Measurements from ENCODE around the gene PLCXD3. TPM values are rescaled to one million over a fixed set of nuclear protein-coding genes. Genes with fewer than 3 reads are reported as not detected.

Gene PLCXD3
- total RNA-seq, 1 experiment from 2014 or later: not detected

DNA sequence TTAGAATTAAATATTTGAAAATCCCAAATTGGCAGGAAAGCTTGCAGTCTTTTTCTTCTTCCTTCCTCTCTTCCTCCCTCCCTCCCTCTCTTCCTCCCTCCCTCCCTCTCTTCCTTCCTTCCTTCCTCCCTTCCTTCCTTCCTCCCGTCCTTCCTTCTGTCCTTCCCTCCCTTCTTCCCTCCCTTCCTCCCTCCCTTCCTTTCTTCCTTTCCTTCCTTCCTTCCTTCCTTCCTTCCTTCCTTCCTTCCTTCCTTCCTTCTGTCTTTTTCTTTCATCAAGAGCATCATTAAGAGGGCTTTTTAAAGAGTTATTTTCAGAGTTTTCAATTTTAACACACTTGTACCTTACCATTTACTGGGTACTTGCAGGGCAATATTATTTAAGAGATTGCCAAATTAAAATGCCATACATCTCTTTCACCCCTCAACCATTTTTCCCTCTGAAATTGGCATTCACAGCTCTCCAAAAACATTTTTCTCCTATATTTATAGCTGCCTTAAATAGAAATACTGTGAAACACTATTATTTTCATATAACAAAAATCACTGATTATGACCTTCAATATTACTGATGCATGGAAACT lies 197.8 kb downstream of the PLCXD3 start:
- POLR2A ChIA-PET: interaction anchor here (0.8 kb wide), 1 partner anchor 17 kb away, joined by 3 read pairs; no protein-coding TSS in a partner anchor
- TF ChIP-seq, protein P1, sequence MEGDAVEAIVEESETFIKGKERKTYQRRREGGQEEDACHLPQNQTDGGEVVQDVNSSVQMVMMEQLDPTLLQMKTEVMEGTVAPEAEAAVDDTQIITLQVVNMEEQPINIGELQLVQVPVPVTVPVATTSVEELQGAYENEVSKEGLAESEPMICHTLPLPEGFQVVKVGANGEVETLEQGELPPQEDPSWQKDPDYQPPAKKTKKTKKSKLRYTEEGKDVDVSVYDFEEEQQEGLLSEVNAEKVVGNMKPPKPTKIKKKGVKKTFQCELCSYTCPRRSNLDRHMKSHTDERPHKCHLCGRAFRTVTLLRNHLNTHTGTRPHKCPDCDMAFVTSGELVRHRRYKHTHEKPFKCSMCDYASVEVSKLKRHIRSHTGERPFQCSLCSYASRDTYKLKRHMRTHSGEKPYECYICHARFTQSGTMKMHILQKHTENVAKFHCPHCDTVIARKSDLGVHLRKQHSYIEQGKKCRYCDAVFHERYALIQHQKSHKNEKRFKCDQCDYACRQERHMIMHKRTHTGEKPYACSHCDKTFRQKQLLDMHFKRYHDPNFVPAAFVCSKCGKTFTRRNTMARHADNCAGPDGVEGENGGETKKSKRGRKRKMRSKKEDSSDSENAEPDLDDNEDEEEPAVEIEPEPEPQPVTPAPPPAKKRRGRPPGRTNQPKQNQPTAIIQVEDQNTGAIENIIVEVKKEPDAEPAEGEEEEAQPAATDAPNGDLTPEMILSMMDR (IDR thresholded peaks at IDR 0.05; ENCODE audit: unreplicated experiment): no peak
- BruUV-seq (replicated peaks): no TSS peak
- H3K4me1 Mint-ChIP-seq (ENCODE audit: insufficient read depth, unreplicated experiment): no peaks in the 10 kb centered on the region
- DNase-seq (ENCODE audit: unreplicated experiment): no peak
- intact Hi-C loops (cut with micrococcal nuclease): no loop called here
- no peaks in the 10 kb centered on the region for H3K9me3 Mint-ChIP-seq (ENCODE audit: unreplicated experiment)
- CTCF ChIA-PET: interaction anchor here (0.6 to 1.8 kb wide), 4 partner anchors 9 to 624 kb away, joined by 3 to 4 read pairs (median 4); no protein-coding TSS in a partner anchor
- H3K27me3 Mint-ChIP-seq (ENCODE audit: insufficient read depth, unreplicated experiment): peaks cover 7% of the 10 kb centered on the region
- no peak overlapping the region for H3K27ac Mint-ChIP-seq (ENCODE audit: low read depth, unreplicated experiment)
- H3K4me3 Mint-ChIP-seq (ENCODE audit: unreplicated experiment): no peak overlapping the region
- no peaks in the 10 kb centered on the region for H3K36me3 Mint-ChIP-seq (ENCODE audit: insufficient read depth, unreplicated experiment)

DNA sequence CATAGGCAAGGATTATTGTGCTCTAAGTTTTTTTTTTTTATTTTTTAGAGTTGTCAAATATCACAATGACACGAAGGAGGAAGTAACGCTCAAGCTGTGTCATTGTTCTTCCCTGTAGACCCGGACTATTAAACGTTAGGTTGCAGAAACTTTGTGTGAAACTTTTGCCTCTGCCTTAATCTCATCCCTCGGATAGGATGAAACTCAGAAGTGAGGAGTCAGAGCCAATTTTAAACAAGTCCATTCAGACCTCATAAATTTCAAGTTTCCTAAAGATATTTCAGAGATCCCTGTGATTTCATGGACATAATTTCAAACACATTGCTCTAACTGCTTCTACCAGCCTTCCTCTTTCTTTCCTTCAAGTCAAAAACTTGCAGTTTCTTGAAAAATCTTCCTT lies 198.3 kb downstream of the PLCXD3 start:
- CTCF ChIA-PET: no interaction called here
- H3K36me3 Mint-ChIP-seq (ENCODE audit: insufficient read depth, unreplicated experiment): no peaks in the 10 kb centered on the region

DNA sequence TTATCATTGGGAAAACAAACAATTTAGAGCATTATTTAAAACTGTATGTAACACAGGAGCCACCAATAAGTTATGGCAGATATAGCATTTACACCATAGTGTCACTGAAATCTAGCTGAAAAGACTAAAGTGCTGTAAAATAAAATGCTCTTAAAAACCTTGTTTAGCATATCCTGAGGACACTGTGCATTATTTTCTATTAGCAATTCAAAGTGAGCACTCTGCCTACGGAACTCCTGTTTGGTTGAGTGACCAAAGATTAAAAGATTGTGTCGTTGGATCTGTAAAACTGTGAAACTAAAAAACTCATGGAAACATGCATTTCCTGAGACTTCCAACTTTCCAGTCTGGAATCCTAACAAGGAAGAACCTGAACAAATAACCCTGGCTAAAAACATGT lies 201.1 kb downstream of the PLCXD3 start:
- Mint-ChIP-seq H3K27me3 (ENCODE audit: insufficient read depth, unreplicated experiment) (peaks cover 10% of the 10 kb centered on the region), H3K36me3 (ENCODE audit: insufficient read depth, unreplicated experiment) (no peaks in the 10 kb centered on the region), H3K4me1 (ENCODE audit: insufficient read depth, unreplicated experiment) (no peaks in the 10 kb centered on the region), H3K4me3 (ENCODE audit: unreplicated experiment) (no peak overlapping the region), H3K9me3 (ENCODE audit: unreplicated experiment) (no peaks in the 10 kb centered on the region), H3K27ac (ENCODE audit: low read depth, unreplicated experiment) (no peak overlapping the region)
- DNase-seq (ENCODE audit: unreplicated experiment): no peak
- ChIA-PET CTCF (no interaction called here), POLR2A (no interaction called here)
- no TSS peak for BruUV-seq (replicated peaks)
- TF ChIP-seq, protein P1 (IDR thresholded peaks at IDR 0.05; ENCODE audit: unreplicated experiment): no peak
- intact Hi-C loops (cut with micrococcal nuclease): no loop called here

More for the DNA sequence above, 198.3 kb downstream of the PLCXD3 start:
- no peak for DNase-seq (ENCODE audit: unreplicated experiment)
- intact Hi-C loops (cut with micrococcal nuclease): no loop called here
- POLR2A ChIA-PET: no interaction called here
- Mint-ChIP-seq H3K9me3 (ENCODE audit: unreplicated experiment) (no peaks in the 10 kb centered on the region), H3K27me3 (ENCODE audit: insufficient read depth, unreplicated experiment) (peaks cover 10% of the 10 kb centered on the region), H3K4me1 (ENCODE audit: insufficient read depth, unreplicated experiment) (no peaks in the 10 kb centered on the region), H3K27ac (ENCODE audit: low read depth, unreplicated experiment) (no peak overlapping the region), H3K4me3 (ENCODE audit: unreplicated experiment) (no peak overlapping the region)
- no TSS peak for BruUV-seq (replicated peaks)
- TF ChIP-seq, protein P1 (IDR thresholded peaks at IDR 0.05; ENCODE audit: unreplicated experiment): no peak

DNA sequence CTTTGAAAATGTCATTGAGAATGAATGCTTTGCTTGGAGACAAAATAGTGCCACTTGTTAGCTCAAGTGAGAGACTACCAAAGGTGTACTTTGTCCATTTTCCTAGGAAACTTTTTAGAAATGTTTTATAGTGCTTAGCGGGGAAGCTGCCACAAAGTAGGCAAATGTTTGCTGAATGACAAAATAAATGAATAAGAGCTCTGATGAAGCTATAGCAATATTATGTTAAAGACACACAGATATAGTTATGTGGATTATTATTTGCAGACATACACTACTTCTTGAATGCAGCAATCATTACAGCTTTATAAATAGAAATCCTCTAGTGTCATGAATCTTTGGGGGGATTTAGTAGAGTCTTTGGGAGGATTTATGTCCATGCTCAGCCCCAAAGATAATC lies 204.4 kb downstream of the PLCXD3 start:
- no peaks in the 10 kb centered on the region for H3K4me1 Mint-ChIP-seq (ENCODE audit: insufficient read depth, unreplicated experiment)
- no peak for DNase-seq (ENCODE audit: unreplicated experiment)
- no TSS peak for BruUV-seq (replicated peaks)

More for the DNA sequence above, 204.4 kb downstream of the PLCXD3 start:
- Mint-ChIP-seq H3K9me3 (ENCODE audit: unreplicated experiment) (no peaks in the 10 kb centered on the region), H3K27me3 (ENCODE audit: insufficient read depth, unreplicated experiment) (peaks cover 10% of the 10 kb centered on the region), H3K4me3 (ENCODE audit: unreplicated experiment) (no peak overlapping the region), H3K36me3 (ENCODE audit: insufficient read depth, unreplicated experiment) (no peaks in the 10 kb centered on the region), H3K27ac (ENCODE audit: low read depth, unreplicated experiment) (no peak overlapping the region)
- TF ChIP-seq, protein P1 (IDR thresholded peaks at IDR 0.05; ENCODE audit: unreplicated experiment): no peak
- CTCF ChIA-PET: interaction anchor here (0.9 kb wide), 1 partner anchor 538 kb away, joined by 5 read pairs; no protein-coding TSS in a partner anchor
- intact Hi-C loops (cut with micrococcal nuclease): no loop called here
- POLR2A ChIA-PET: no interaction called here

Data from MCF 10A (cell line).